Liver (tissue), 9 donors: ENCODE data around the gene NHS. TPM values are rescaled to one million over a fixed set of nuclear protein-coding genes. Genes with fewer than 3 reads are reported as not detected.

Source experiments
- DNase-seq: peaks from one replicate; pipeline ENCODE4 v3.0.0-alpha.2; 2017; ENCODE audit warnings: low spot score
- H3K27ac ChIP-seq, 2 donors: one replicate each; pipeline ENCODE4 v1.7.0; 2013; ENCODE audit warnings: inconsistent platforms in 2 of 2, low read length in 2 of 2, control low read depth in 1 of 2, low read depth in 1 of 2, mild to moderate bottlenecking in 1 of 2
- H3K27me3 ChIP-seq, 4 donors: one replicate each; pipeline versions ENCODE4 v1.6.1 to v1.7.0; 2013; ENCODE audit warnings: low read length in 3 of 4, inconsistent platforms in 1 of 4, mild to moderate bottlenecking in 1 of 4, moderate library complexity in 1 of 4; ENCODE audit not compliant: control insufficient read depth in 4 of 4, insufficient read depth in 4 of 4
- H3K36me3 ChIP-seq, 4 donors: one replicate each; pipeline versions ENCODE4 v1.6.1 to v1.7.0; 2013; ENCODE audit warnings: low read length in 3 of 4, mild to moderate bottlenecking in 3 of 4, low read depth in 1 of 4, moderate library complexity in 1 of 4; ENCODE audit not compliant: control insufficient read depth in 4 of 4, insufficient read depth in 3 of 4
- H3K4me1 ChIP-seq, 4 donors: one replicate each; pipeline versions ENCODE4 v1.6.1 to v1.7.0; 2013; ENCODE audit warnings: low read length in 3 of 4, mild to moderate bottlenecking in 3 of 4, moderate library complexity in 1 of 4; ENCODE audit not compliant: control insufficient read depth in 4 of 4, insufficient read depth in 4 of 4
- H3K4me3 ChIP-seq, 3 donors: one replicate each; pipeline versions ENCODE4 v1.6.1 to v1.7.0; 2013; ENCODE audit warnings: low read length in 3 of 3, control low read depth in 1 of 3, low read depth in 1 of 3, mild to moderate bottlenecking in 1 of 3
- H3K9ac ChIP-seq, 2 donors: one replicate each; pipeline ENCODE4 v1.7.0; 2013; ENCODE audit warnings: low read length in 2 of 2, mild to moderate bottlenecking in 2 of 2, moderate library complexity in 2 of 2, control low read depth in 1 of 2, low read depth in 1 of 2
- H3K9me3 ChIP-seq, 4 donors: one replicate each; pipeline versions ENCODE4 v1.6.1 to v1.7.0; 2013; ENCODE audit warnings: low read length in 3 of 4; ENCODE audit not compliant: control insufficient read depth in 4 of 4
- EGR1 ChIP-seq, 2 donors: IDR thresholded peaks; 2 replicates each; pipeline ENCODE4 v1.6.1; 2016 to 2018; ENCODE audit warnings: antibody characterized with exemption in 2 of 2, low read depth in 2 of 2
- GABPA ChIP-seq, 2 donors: IDR thresholded peaks in 1 of 2; conservative IDR thresholded peaks in 1 of 2; 2 replicates each; pipeline ENCODE4 v1.6.1; 2016; ENCODE audit warnings: antibody characterized with exemption in 2 of 2, mild to moderate bottlenecking in 1 of 2, moderate library complexity in 1 of 2
- HNF4G ChIP-seq: IDR thresholded peaks from 2 replicates; pipeline ENCODE4 v1.6.1; 2016; ENCODE audit warnings: antibody characterized with exemption
- JUND ChIP-seq, 2 donors: IDR thresholded peaks; 2 replicates each; pipeline ENCODE4 v1.6.1; 2016; ENCODE audit warnings: antibody characterized with exemption in 2 of 2
- RXRA ChIP-seq, 2 donors: IDR thresholded peaks; 2 replicates each; pipeline ENCODE4 v1.6.1; 2017 to 2018; ENCODE audit warnings: antibody characterized with exemption in 2 of 2, mild to moderate bottlenecking in 1 of 2
- SP1 ChIP-seq: IDR thresholded peaks from 2 replicates; pipeline ENCODE4 v1.6.1; 2018; ENCODE audit warnings: antibody characterized with exemption, mild to moderate bottlenecking
- TAF1 ChIP-seq: conservative IDR thresholded peaks from 2 replicates; pipeline ENCODE4 v1.6.1; 2016; ENCODE audit warnings: antibody characterized with exemption, mild to moderate bottlenecking
- WGBS: extraction: QIAGEN DNeasy Blood & Tissue Kit; methylation state at CpG from one replicate; pipeline ENCODE4 v1.1.7; 2013; 5-methylcytosine and 5-hydroxymethylcytosine counted together
- polyA plus RNA-seq, 2 donors: library from polyadenylated mRNA; stranded (reverse) in 1 of 2; unstranded in 1 of 2; fragments of 200-250 nt in 1 of 2; fragments of >200 nt in 1 of 2; fragmentation: Nextera tagmentation in 1 of 2; extraction: Ambion mirVana in 1 of 2; gene quantifications; one replicate each; pipeline versions ENCODE4 v1.2.1 to v1.2.3, GENCODE V29; 2013 to 2015
- total RNA-seq, 2 donors: library from RNA; depleted of rRNA; stranded (reverse); fragments of >200 nt; gene quantifications; one replicate each; pipeline ENCODE4 v1.2.3, GENCODE V29; 2014
- TF ChIP-seq, protein P1 (sequence below): IDR thresholded peaks from 2 replicates; pipeline ENCODE4 v1.6.1; 2016; ENCODE audit warnings: antibody characterized with exemption, mild to moderate bottlenecking
- TF ChIP-seq, protein P2 (sequence below): IDR thresholded peaks from 2 replicates; pipeline ENCODE4 v1.6.1; 2016; ENCODE audit warnings: antibody characterized with exemption
- TF ChIP-seq, protein P3 (sequence below): fragments of 150-350 bp; IDR thresholded peaks from 2 replicates; pipeline ENCODE4 v1.5.1; 2017; ENCODE audit warnings: improper control_type of control experiment, low read depth, low read length; ENCODE audit not compliant: missing input control
- donor health status: healthy.
- donor health status: healthy.
- donor health status: healthy.
- donor health status: healthy.
- donor health status: healthy.

Gene NHS
- total and polyA plus RNA-seq, 4 donors = 0.03 to 0.17 (median 0.10) TPM

DNA sequence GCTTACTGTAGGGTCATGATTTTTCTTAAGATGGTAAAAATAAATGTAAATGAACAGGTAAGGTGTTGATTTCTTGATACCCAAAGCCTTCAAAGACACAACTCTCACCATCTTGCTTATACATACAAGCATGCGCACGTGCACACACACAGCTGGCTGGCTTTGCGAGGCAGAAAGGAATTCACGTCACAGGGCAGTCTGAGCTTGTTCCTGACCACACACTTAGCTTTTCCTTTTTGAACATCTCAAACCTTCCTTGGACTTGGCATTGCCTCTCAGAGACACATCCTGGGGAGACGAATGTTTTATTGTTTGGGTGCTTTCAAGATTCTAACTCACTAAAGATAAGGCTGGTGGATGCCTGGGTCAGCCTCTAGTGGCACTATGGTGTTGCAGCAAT is 175.0 kb downstream of the NHS start (continued):
- TF ChIP-seq, protein P1, sequence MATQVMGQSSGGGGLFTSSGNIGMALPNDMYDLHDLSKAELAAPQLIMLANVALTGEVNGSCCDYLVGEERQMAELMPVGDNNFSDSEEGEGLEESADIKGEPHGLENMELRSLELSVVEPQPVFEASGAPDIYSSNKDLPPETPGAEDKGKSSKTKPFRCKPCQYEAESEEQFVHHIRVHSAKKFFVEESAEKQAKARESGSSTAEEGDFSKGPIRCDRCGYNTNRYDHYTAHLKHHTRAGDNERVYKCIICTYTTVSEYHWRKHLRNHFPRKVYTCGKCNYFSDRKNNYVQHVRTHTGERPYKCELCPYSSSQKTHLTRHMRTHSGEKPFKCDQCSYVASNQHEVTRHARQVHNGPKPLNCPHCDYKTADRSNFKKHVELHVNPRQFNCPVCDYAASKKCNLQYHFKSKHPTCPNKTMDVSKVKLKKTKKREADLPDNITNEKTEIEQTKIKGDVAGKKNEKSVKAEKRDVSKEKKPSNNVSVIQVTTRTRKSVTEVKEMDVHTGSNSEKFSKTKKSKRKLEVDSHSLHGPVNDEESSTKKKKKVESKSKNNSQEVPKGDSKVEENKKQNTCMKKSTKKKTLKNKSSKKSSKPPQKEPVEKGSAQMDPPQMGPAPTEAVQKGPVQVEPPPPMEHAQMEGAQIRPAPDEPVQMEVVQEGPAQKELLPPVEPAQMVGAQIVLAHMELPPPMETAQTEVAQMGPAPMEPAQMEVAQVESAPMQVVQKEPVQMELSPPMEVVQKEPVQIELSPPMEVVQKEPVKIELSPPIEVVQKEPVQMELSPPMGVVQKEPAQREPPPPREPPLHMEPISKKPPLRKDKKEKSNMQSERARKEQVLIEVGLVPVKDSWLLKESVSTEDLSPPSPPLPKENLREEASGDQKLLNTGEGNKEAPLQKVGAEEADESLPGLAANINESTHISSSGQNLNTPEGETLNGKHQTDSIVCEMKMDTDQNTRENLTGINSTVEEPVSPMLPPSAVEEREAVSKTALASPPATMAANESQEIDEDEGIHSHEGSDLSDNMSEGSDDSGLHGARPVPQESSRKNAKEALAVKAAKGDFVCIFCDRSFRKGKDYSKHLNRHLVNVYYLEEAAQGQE = no peak
- no peak for TF ChIP-seq HNF4G
- TF ChIP-seq JUND (IDR thresholded peaks at IDR 0.05) = no peak
- TF ChIP-seq, protein P2, sequence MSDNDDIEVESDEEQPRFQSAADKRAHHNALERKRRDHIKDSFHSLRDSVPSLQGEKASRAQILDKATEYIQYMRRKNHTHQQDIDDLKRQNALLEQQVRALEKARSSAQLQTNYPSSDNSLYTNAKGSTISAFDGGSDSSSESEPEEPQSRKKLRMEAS = no peak
- TF ChIP-seq TAF1 = no peak

DNA sequence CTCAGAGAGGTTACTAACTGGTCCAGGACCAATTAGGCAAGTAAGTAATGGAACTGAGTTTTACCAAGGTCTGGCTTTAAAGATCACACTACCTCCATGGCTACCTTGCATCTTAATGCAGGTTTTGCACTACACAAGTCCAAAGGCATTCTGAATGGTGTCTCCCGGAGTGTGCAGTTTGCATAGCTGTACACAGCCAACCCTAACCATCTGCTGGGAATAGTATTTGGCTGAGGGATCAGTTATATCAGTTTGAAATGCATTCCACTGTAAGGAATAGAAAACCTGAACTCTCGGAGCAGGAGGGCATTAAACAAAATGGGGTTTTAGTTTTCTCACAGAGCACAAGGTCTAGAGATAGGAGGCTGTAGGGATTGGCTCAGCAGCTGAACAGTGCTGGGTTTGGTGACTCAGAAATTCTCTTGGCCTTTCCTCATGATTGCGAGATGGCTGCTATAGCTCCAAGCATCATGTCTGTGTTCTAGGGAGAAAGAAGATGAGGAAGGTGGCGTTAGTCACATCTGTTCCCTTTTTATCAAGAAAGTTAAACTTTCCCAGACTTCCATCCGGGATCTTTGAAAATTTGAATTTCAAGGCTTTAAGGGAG is 177.1 kb downstream of the NHS start:
- TF ChIP-seq EGR1 (IDR thresholded peaks at IDR 0.05; ENCODE audit: low read depth in 2 of 2) = no peak
- no peak for TF ChIP-seq JUND (IDR thresholded peaks at IDR 0.05)
- TF ChIP-seq, protein P2 = no peak
- no peak for TF ChIP-seq RXRA (IDR thresholded peaks at IDR 0.05)
- TF ChIP-seq, protein P3, sequence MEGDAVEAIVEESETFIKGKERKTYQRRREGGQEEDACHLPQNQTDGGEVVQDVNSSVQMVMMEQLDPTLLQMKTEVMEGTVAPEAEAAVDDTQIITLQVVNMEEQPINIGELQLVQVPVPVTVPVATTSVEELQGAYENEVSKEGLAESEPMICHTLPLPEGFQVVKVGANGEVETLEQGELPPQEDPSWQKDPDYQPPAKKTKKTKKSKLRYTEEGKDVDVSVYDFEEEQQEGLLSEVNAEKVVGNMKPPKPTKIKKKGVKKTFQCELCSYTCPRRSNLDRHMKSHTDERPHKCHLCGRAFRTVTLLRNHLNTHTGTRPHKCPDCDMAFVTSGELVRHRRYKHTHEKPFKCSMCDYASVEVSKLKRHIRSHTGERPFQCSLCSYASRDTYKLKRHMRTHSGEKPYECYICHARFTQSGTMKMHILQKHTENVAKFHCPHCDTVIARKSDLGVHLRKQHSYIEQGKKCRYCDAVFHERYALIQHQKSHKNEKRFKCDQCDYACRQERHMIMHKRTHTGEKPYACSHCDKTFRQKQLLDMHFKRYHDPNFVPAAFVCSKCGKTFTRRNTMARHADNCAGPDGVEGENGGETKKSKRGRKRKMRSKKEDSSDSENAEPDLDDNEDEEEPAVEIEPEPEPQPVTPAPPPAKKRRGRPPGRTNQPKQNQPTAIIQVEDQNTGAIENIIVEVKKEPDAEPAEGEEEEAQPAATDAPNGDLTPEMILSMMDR = no peak
- TF ChIP-seq GABPA (IDR thresholded peaks at IDR 0.05 in 1 of 2, conservative IDR thresholded peaks at IDR 0.05 in 1 of 2) = no peak
- no peak for TF ChIP-seq SP1
- TF ChIP-seq, protein P1 = no peak
- no peaks in the 10 kb centered on the region for H3K4me1 ChIP-seq
- H3K9ac ChIP-seq = no peak overlapping the region
- WGBS = 93% methylated on average over 5 of the region's 5 CpGs
- no peak for DNase-seq
- no peak overlapping the region for H3K4me3 ChIP-seq
- H3K27ac ChIP-seq = no peak overlapping the region
- no peaks in the 10 kb centered on the region for H3K9me3 ChIP-seq
- no peaks in the 10 kb centered on the region for H3K27me3 ChIP-seq
- H3K36me3 ChIP-seq = no peaks in the 10 kb centered on the region
